K562 (cell line): ENCODE results near the gene PRCC. TPM values are rescaled to one million over a fixed set of nuclear protein-coding genes. Genes with fewer than 3 reads are reported as not detected.
"Not testable (repeated sequence)": the region's sequence is repeated elsewhere in the genome, so short reads cannot be mapped to it uniquely, and the experiment has no call there.

Experiments used
- ATAC-seq: fragments of 200-7000 bp; cut with Tn5 transposase; 3 replicates; pipeline ENCODE4 v1.9.1; 2020; ENCODE audit warnings: moderate library complexity
- BruUV-seq: library from RNA; stranded (reverse); fragments of 400-500 nt; replicated peaks from 2 replicates; lab custom pipeline; 2021; lab: Mats Ljungman, UMichigan
- CTCF ChIA-PET: fragments of 300-600 bp; formaldehyde crosslinking; extraction: SDS; loops from one replicate; lab custom pipeline; 2021; ENCODE audit warnings: low intra/inter-chr PET ratio; lab: Yijun Ruan, JAX
- POLR2A ChIA-PET: fragments of 300-600, 350-650 bp; sonication (Branson Sonifier 250); formaldehyde crosslinking; extraction: SDS; loops from one replicate; lab custom pipeline; 2021; ENCODE audit warnings: antibody characterized with exemption, inconsistent platforms; lab: Yijun Ruan, JAX
- DNase-seq, 4 experiments: peaks; one replicate each; pipeline versions ENCODE4 v3.0.0 to v3.0.0-alpha.2; 2011 to 2018; ENCODE audit warnings: low spot score in 3 of 4, mixed read lengths in 3 of 4; ENCODE audit errors: extremely low read depth in 1 of 4
- FAIRE-seq: peaks from 2 replicates; lab custom pipeline; 2011; peaks lifted over from hg19 to GRCh38; lab: Jason Lieb, UNC
- H2AFZ ChIP-seq: 2 replicates; pipeline ENCODE4 v1.6.0; 2011; ENCODE audit warnings: low read depth, low read length, control low read depth, inconsistent platforms
- H3K27ac ChIP-seq: fragments of 200-600 bp; 3 replicates; pipeline ENCODE4 v1.8.0; 2011; ENCODE audit warnings: low read depth, mild to moderate bottlenecking, control low read depth, inconsistent platforms, low read length, moderate library complexity, mixed read lengths; ENCODE audit errors: extremely low read depth
- H3K27me3 ChIP-seq, 2 experiments: fragments of 300-600 bp in 1 of 2; 2 replicates in 1 of 2; 3 replicates in 1 of 2; pipeline versions ENCODE4 v1.6.0 to v1.8.0; 2011; ENCODE audit warnings: inconsistent platforms in 2 of 2, low read length in 2 of 2, mild to moderate bottlenecking in 1 of 2, mixed read lengths in 1 of 2, moderate library complexity in 1 of 2; ENCODE audit not compliant: control insufficient read depth in 2 of 2, insufficient read depth in 2 of 2
- H3K36me3 ChIP-seq: fragments of 300-600 bp; 3 replicates; pipeline ENCODE4 v1.8.0; 2011; ENCODE audit warnings: mild to moderate bottlenecking, low read length, inconsistent platforms; ENCODE audit not compliant: control insufficient read depth, insufficient read depth
- H3K4me1 ChIP-seq, 2 experiments: fragments of 200-600 bp in 1 of 2; replicated peaks in 1 of 2; 2 replicates in 1 of 2; 3 replicates in 1 of 2; pipeline versions ENCODE4 v1.5.1 to v1.8.0; 2011; ENCODE audit warnings: inconsistent platforms in 2 of 2, low read length in 2 of 2, mild to moderate bottlenecking in 1 of 2, mixed read lengths in 1 of 2, moderate library complexity in 1 of 2; ENCODE audit not compliant: control insufficient read depth in 2 of 2, insufficient read depth in 2 of 2
- H3K4me2 ChIP-seq: 2 replicates; pipeline ENCODE4 v1.6.1; 2011; ENCODE audit warnings: low read length, control low read depth, inconsistent platforms, mixed read lengths; ENCODE audit not compliant: insufficient read depth
- H3K4me3 ChIP-seq: fragments of 200-600 bp; sonication (generic), shearing (Covaris generic); 2 replicates; pipeline ENCODE4 v1.5.1; 2016; ENCODE audit warnings: control low read depth, inconsistent platforms
- H3K79me2 ChIP-seq: fragments of 200-600 bp; 3 replicates; pipeline ENCODE4 v1.8.0; 2011; ENCODE audit warnings: low read length, inconsistent platforms; ENCODE audit not compliant: control insufficient read depth, insufficient read depth
- H3K9ac ChIP-seq, 2 experiments: 2 replicates each; pipeline versions ENCODE4 v1.6.0 to v1.6.1; 2011; ENCODE audit warnings: low read depth in 2 of 2, low read length in 2 of 2, control low read depth in 1 of 2, inconsistent platforms in 1 of 2, mild to moderate bottlenecking in 1 of 2, mixed read lengths in 1 of 2; ENCODE audit not compliant: insufficient read depth in 1 of 2
- H3K9me1 ChIP-seq: one replicate; pipeline ENCODE4 v1.6.0; 2011; ENCODE audit warnings: inconsistent platforms, mild to moderate bottlenecking, low read length, moderate library complexity; ENCODE audit not compliant: control insufficient read depth, insufficient read depth
- H3K9me3 ChIP-seq: replicated peaks from 2 replicates; pipeline ENCODE4 v1.5.1; 2011; ENCODE audit warnings: low read depth, low read length, inconsistent platforms; ENCODE audit not compliant: control insufficient read depth, insufficient read depth
- H4K20me1 ChIP-seq: replicated peaks from 2 replicates; pipeline ENCODE4 v1.6.1; 2011; ENCODE audit warnings: low read length, inconsistent platforms, mixed read lengths; ENCODE audit not compliant: control insufficient read depth, insufficient read depth
- CEBPB ChIP-seq: fragments of 450-650 bp; IDR thresholded peaks from 2 replicates; pipeline ENCODE4 v1.6.1; 2016; ENCODE audit warnings: missing genetic modification characterization, missing compliant biosample characterization
- MEIS2 ChIP-seq: fragments of 450-650 bp; IDR thresholded peaks from 2 replicates; pipeline ENCODE4 v1.6.1; 2014; ENCODE audit warnings: mild to moderate bottlenecking; ENCODE audit not compliant: partially characterized antibody
- MTA2 ChIP-seq: fragments of 450-650 bp; IDR thresholded peaks from 2 replicates; pipeline ENCODE4 v1.6.1; 2016; ENCODE audit warnings: low read depth
- TBP ChIP-seq: optimal IDR thresholded peaks from 2 replicates; pipeline ENCODE3; 2011; ENCODE audit warnings: low read depth, low read length, improper control_type of control experiment
- ZNF512 ChIP-seq: IDR thresholded peaks from 2 replicates; pipeline ENCODE4 v1.6.1; 2016; ENCODE audit warnings: missing genetic modification characterization, missing compliant biosample characterization
- WGBS: fragments of 100-300 bp; shearing (Covaris generic); methylation state at CpG from one replicate; pipeline ENCODE4 v1.1.6; 2016; ENCODE audit warnings: low coverage, mixed read lengths; ENCODE audit not compliant: insufficient coverage; ENCODE audit errors: missing lambda C conversion rate; 5-methylcytosine and 5-hydroxymethylcytosine counted together
- in situ Hi-C: fragments of 300-500 bp; cut with MboI; formaldehyde crosslinking; loops from 4 replicates; pipeline ENCODE4 v1.15.0; 2018; ENCODE audit warnings: inconsistent platforms, mixed read lengths
- intact Hi-C: fragments of 100-400 bp; cut with micrococcal nuclease; formaldehyde crosslinking; loops from 2 replicates; pipeline ENCODE4 v1.14.2; 2022
- polyA plus RNA-seq, 8 experiments: library from polyadenylated mRNA; depleted of rRNA in 4 of 8; stranded (reverse) in 5 of 8; unstranded in 3 of 8; fragments of >200 nt; fragmentation: Nextera tagmentation in 2 of 8; fragmentation: Illumina TruSeq in 1 of 8; extraction: Ambion mirVana in 2 of 8; extraction: Trizol in 1 of 8; gene quantifications; 2 replicates each; pipeline versions ENCODE4 v1.2.1 to v1.2.3, GENCODE V29; 2011 to 2014; ENCODE audit warnings: inconsistent platforms in 1 of 8, missing spikeins in 1 of 8
- total RNA-seq, 7 experiments: library from RNA; depleted of rRNA in 6 of 7; stranded (reverse); fragments of >200 nt in 6 of 7; fragmentation: Illumina TruSeq in 2 of 7; extraction: Trizol in 2 of 7; gene quantifications; 2 replicates each; pipeline versions ENCODE4 v1.2.1 to v1.2.3, GENCODE V29; 2011 to 2021; ENCODE audit warnings: low replicate concordance in 1 of 7

The PRCC gene
- total and polyA plus RNA-seq, 9 of the 15 experiments (the other 6 are each of a cell fraction or from before 2014, with no cell fraction given): 23.9 to 201 (median 41.1) TPM

DNA sequence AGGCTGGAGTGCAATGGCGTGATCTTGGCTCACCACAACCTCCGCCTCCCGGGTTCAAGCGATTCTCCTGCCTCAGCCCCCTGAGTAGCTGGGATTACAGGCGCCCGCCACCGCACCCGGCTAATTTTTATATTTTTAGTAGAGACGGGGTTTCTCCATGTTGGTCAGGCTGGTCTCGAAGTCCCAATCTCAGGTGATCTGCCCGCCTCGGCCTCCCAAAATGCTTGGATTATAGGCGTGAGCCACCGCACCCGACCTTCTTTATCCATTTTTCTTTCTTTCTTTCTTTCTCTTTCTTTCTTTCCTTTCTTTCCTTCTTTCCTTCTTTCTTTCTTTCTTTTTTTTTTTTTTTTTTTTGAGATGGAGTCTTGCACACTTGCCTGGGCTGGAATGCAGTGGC is 2.2 kb upstream of the PRCC start:
- ATAC-seq, H3K4me3 ChIP-seq, H3K36me3 ChIP-seq, H3K27ac ChIP-seq, H3K27me3 ChIP-seq, H3K9ac ChIP-seq, FAIRE-seq, DNase-seq, H2AFZ ChIP-seq, CTCF ChIA-PET, H3K9me1 ChIP-seq, H3K4me2 ChIP-seq, intact Hi-C loops, BruUV-seq, H4K20me1 ChIP-seq, H3K9me3 ChIP-seq: not testable (repeated sequence)
- in situ Hi-C loops: loop anchor here (5.0 kb wide), 1 partner anchor 38 kb away; the partner anchor contains the start of genes ISG20L2 and METTL25B
- Histone ChIP-seq H3K79me2 (peaks cover 41% of the 10 kb centered on the region), H3K4me1 (peaks cover 17 to 19% of the 10 kb centered on the region in 2 experiments; a peak in 4 of 5 replicates)
- 0 out of 2 replicates have a peak, but pooled peaks have one; percentile 7 for TF ChIP-seq MTA2
- peak; percentile 61; the same call in 1 of the 2 replicates for TF ChIP-seq ZNF512 (tag)
- 89% methylated on average over 8 of the region's 15 CpGs for WGBS
- POLR2A ChIA-PET: interaction anchor here (3.2 kb wide), 1 partner anchor 8 kb away, joined by 27 read pairs; no protein-coding TSS in a partner anchor

GRCh38 chr1:156765666-156766065 is 1.7 kb upstream of the PRCC start:
- ChIA-PET CTCF (no interaction called here), POLR2A (interaction anchor here (1.0 to 3.2 kb wide), 3 partner anchors 9 to 14 kb away, joined by 3 to 27 read pairs (median 14); partner anchors contain the start of gene HDGF)
- ATAC-seq (no peak), DNase-seq (no peak), FAIRE-seq (no peak)
- in situ Hi-C loops: loop anchor here (5.0 kb wide), 1 partner anchor 38 kb away; the partner anchor contains the start of genes ISG20L2 and METTL25B
- peaks cover 11% of the 10 kb centered on the region for H3K36me3 ChIP-seq
- H3K27ac ChIP-seq: peak overlapping the region; percentile 70
- H4K20me1 ChIP-seq: no peaks in the 10 kb centered on the region
- peak overlapping the region; percentile 98 for H3K4me2 ChIP-seq
- peaks cover 14 to 16% of the 10 kb centered on the region in 2 experiments; a peak in 4 of 5 replicates for H3K4me1 ChIP-seq
- H2AFZ ChIP-seq: peak overlapping the region; percentile 89; the same call in 1 of the 2 replicates
- TF ChIP-seq CEBPB (tag) (peak; percentile 71), MEIS2 (no peak), TBP (peak; percentile 12)
- peak overlapping the region; percentile 46; the same call in 1 of the 2 replicates for H3K4me3 ChIP-seq
- peaks cover 46% of the 10 kb centered on the region for H3K79me2 ChIP-seq
- H3K9me1 ChIP-seq: no peaks in the 10 kb centered on the region
- H3K9me3 ChIP-seq: no peaks in the 10 kb centered on the region
- BruUV-seq: no TSS peak
- H3K27me3 ChIP-seq: no peaks in the 10 kb centered on the region
- WGBS: 33% methylated on average over 5 of the region's 5 CpGs
- intact Hi-C loops: loop anchor here (2.0 kb wide), 2 partner anchors 15 to 39 kb away; partner anchors contain the start of gene HDGF
- peak overlapping the region in 1 of 2 experiments; percentile 91; a peak in 2 of 4 replicates for H3K9ac ChIP-seq
